K562 (cell line): ENCODE measurements around the gene LRRFIP2. TPM values are rescaled to one million over a fixed set of nuclear protein-coding genes. Genes with fewer than 3 reads are reported as not detected.
A peak's percentile ranks its signal among the peaks of the same experiment; 100 is the strongest.

Source experiments
- BRCA1 ChIP-seq, 2 experiments: fragments of 450-650 bp in 1 of 2; sonication (generic) in 1 of 2; formaldehyde crosslinking in 1 of 2; IDR thresholded peaks; 2 replicates each; pipeline versions ENCODE4 v1.5.0 to v1.6.1; 2017 to 2020; ENCODE audit warnings: mild to moderate bottlenecking in 1 of 2, missing genetic modification reagents in 1 of 2
- CEBPZ ChIP-seq: fragments of 150-350 bp; IDR thresholded peaks from 2 replicates; pipeline ENCODE4 v1.6.1; 2014; ENCODE audit warnings: low read depth, mild to moderate bottlenecking, low read length, borderline replicate concordance
- E2F4 ChIP-seq: sonication (generic); formaldehyde crosslinking; IDR thresholded peaks from 2 replicates; pipeline ENCODE4 v1.8.0; 2022; ENCODE audit warnings: mild to moderate bottlenecking, low read depth, missing genetic modification reagents
- EP300 ChIP-seq: IDR thresholded peaks from 2 replicates; pipeline ENCODE4 v1.6.1; 2012; ENCODE audit warnings: low read length, improper control_type of control experiment
- KLF10 ChIP-seq: fragments of 250-450 bp; sonication (Bioruptor Pico); IDR thresholded peaks from 2 replicates; pipeline ENCODE4 v1.6.1; 2021; ENCODE audit warnings: matching md5 sums
- LARP7 ChIP-seq: fragments of 450-650 bp; IDR thresholded peaks from 2 replicates; pipeline ENCODE4 v1.6.1; 2016
- LEF1 ChIP-seq: fragments of 450-650 bp; IDR thresholded peaks from 2 replicates; pipeline ENCODE4 v1.6.1; 2016; ENCODE audit warnings: mild to moderate bottlenecking
- MEIS2 ChIP-seq: fragments of 450-650 bp; IDR thresholded peaks from 2 replicates; pipeline ENCODE4 v1.6.1; 2014; ENCODE audit warnings: mild to moderate bottlenecking; ENCODE audit not compliant: partially characterized antibody
- MXI1 ChIP-seq: IDR thresholded peaks from 2 replicates; pipeline ENCODE4 v1.6.1; 2011; ENCODE audit warnings: low read depth, mild to moderate bottlenecking, improper control_type of control experiment, low read length
- NFE2 ChIP-seq: IDR thresholded peaks from 2 replicates; pipeline ENCODE4 v1.6.1; 2014; ENCODE audit warnings: antibody characterized with exemption, low read depth
- NR2C2 ChIP-seq, 2 experiments: fragments of 200-800 bp in 1 of 2; sonication (Bioruptor generic) in 1 of 2; sonication (generic) in 1 of 2; formaldehyde crosslinking in 1 of 2; IDR thresholded peaks; 2 replicates each; pipeline versions ENCODE4 v1.6.1 to v1.8.0; 2016 to 2022; ENCODE audit warnings: mild to moderate bottlenecking in 1 of 2, missing compliant biosample characterization in 1 of 2, missing genetic modification characterization in 1 of 2, missing genetic modification reagents in 1 of 2
- NRF1 ChIP-seq, 2 experiments: fragments of 450-650 bp; IDR thresholded peaks in 1 of 2; conservative IDR thresholded peaks in 1 of 2; 2 replicates each; pipeline ENCODE4 v1.6.1; 2014; ENCODE audit warnings: mild to moderate bottlenecking in 2 of 2
- SNAPC5 ChIP-seq: fragments of 250-450 bp; sonication (Bioruptor Pico); IDR thresholded peaks from 2 replicates; pipeline ENCODE4 v1.8.0; 2021; ENCODE audit warnings: moderate library complexity, mild to moderate bottlenecking, inconsistent platforms
- STAT5A ChIP-seq: IDR thresholded peaks from 2 replicates; pipeline ENCODE4 v1.6.1; 2012; ENCODE audit warnings: low read length, inconsistent platforms, borderline replicate concordance
- TAF9B ChIP-seq: fragments of 450-650 bp; IDR thresholded peaks from 2 replicates; pipeline ENCODE4 v1.6.1; 2018; ENCODE audit warnings: mild to moderate bottlenecking; ENCODE audit not compliant: partially characterized antibody
- THRAP3 ChIP-seq: fragments of 450-650 bp; IDR thresholded peaks from 2 replicates; pipeline ENCODE4 v1.6.1; 2016; ENCODE audit warnings: mild to moderate bottlenecking, inconsistent platforms, borderline replicate concordance
- VEZF1 ChIP-seq: fragments of 200-800 bp; sonication (Bioruptor generic); IDR thresholded peaks from 2 replicates; pipeline ENCODE4 v1.6.1; 2017; ENCODE audit warnings: missing genetic modification characterization, missing compliant biosample characterization
- ZBTB33 ChIP-seq: sonication (generic); formaldehyde crosslinking; IDR thresholded peaks from 2 replicates; pipeline ENCODE4 v1.8.1; 2023; ENCODE audit warnings: mild to moderate bottlenecking, missing genetic modification reagents
- ZNF316 ChIP-seq: fragments of 450-650 bp; IDR thresholded peaks from 2 replicates; pipeline ENCODE4 v1.6.1; 2016
- ZNF384 ChIP-seq: IDR thresholded peaks from 2 replicates; pipeline ENCODE4 v1.6.1; 2012; ENCODE audit warnings: low read depth, low read length, improper control_type of control experiment
- ZNF717 ChIP-seq: fragments of 250-450 bp; sonication (Bioruptor Pico); IDR thresholded peaks from 2 replicates; pipeline ENCODE4 v1.5.0; 2021
- polyA plus RNA-seq, 8 experiments: library from polyadenylated mRNA; depleted of rRNA in 4 of 8; stranded (reverse) in 5 of 8; unstranded in 3 of 8; fragments of >200 nt; fragmentation: Nextera tagmentation in 2 of 8; fragmentation: Illumina TruSeq in 1 of 8; extraction: Ambion mirVana in 2 of 8; extraction: Trizol in 1 of 8; gene quantifications; 2 replicates each; pipeline versions ENCODE4 v1.2.1 to v1.2.3, GENCODE V29; 2011 to 2014; ENCODE audit warnings: inconsistent platforms in 1 of 8, missing spikeins in 1 of 8
- total RNA-seq, 7 experiments: library from RNA; depleted of rRNA in 6 of 7; stranded (reverse); fragments of >200 nt in 6 of 7; fragmentation: Illumina TruSeq in 2 of 7; extraction: Trizol in 2 of 7; gene quantifications; 2 replicates each; pipeline versions ENCODE4 v1.2.1 to v1.2.3, GENCODE V29; 2011 to 2021; ENCODE audit warnings: low replicate concordance in 1 of 7

The LRRFIP2 gene
- total and polyA plus RNA-seq, 9 of the 15 experiments (the other 6 are each of a cell fraction or from before 2014, with no cell fraction given) = 9.9 to 53.9 (median 42.7) TPM

- TF ChIP-seq BRCA1 (IDR thresholded peaks at IDR 0.05) = no peak
- TF ChIP-seq BRCA1 (CRISPR knock-in tag; IDR thresholded peaks at IDR 0.05) = no peak
- TF ChIP-seq MEIS2 = no peak
- TF ChIP-seq ZNF717 (CRISPR knock-in tag) = no peak
- TF ChIP-seq KLF10 (CRISPR knock-in tag) = no peak
- TF ChIP-seq MXI1 = no peak
- peak; percentile 20; the same call in 1 of the 2 replicates for TF ChIP-seq ZNF316
- 0 out of 2 replicates have a peak, but pooled peaks have one; percentile 17 for TF ChIP-seq EP300
- TF ChIP-seq TAF9B = no peak
- no peak for TF ChIP-seq ZNF384
- TF ChIP-seq ZBTB33 (CRISPR knock-in tag) = no peak
- no peak for TF ChIP-seq E2F4
- TF ChIP-seq VEZF1 (CRISPR knock-in tag) = peak; percentile 54
- TF ChIP-seq CEBPZ = no peak
- no peak for TF ChIP-seq STAT5A
- TF ChIP-seq LEF1 = no peak
- TF ChIP-seq NRF1 (conservative IDR thresholded peaks at IDR 0.05 in 1 of 2, IDR thresholded peaks at IDR 0.05 in 1 of 2) = no peak
- TF ChIP-seq THRAP3 = no peak
- no peak for TF ChIP-seq SNAPC5
- peak; percentile 58 for TF ChIP-seq NFE2
- no peak for TF ChIP-seq NR2C2 (CRISPR knock-in tag; IDR thresholded peaks at IDR 0.05)
- TF ChIP-seq NR2C2 (tag; IDR thresholded peaks at IDR 0.05) = no peak
- TF ChIP-seq LARP7 = no peak
Observed at GRCh38 chr3:37223141-37223558, 48.8 kb upstream of the LRRFIP2 start (continued).
